A673 (cell line): ENCODE data around the gene FEN1. TPM values are rescaled to one million over a fixed set of nuclear protein-coding genes. Genes with fewer than 3 reads are reported as not detected.

Experiments
- BruUV-seq: library from RNA; stranded (reverse); fragments of 400-500 nt; replicated peaks from 2 replicates; lab custom pipeline; 2021; lab: Mats Ljungman, UMichigan
- CTCF ChIA-PET: fragments of 300-600 bp; sonication (Branson Sonifier 250); formaldehyde crosslinking; loops from one replicate; lab custom pipeline; 2022; ENCODE audit warnings: antibody characterized with exemption; lab: Charles Lee
- POLR2A ChIA-PET: fragments of 300-600 bp; sonication (Branson Sonifier 250); formaldehyde crosslinking; loops from one replicate; lab custom pipeline; 2022; ENCODE audit warnings: antibody characterized with exemption; ENCODE audit not compliant: low non-redundant PET; lab: Charles Lee
- DNase-seq: peaks from one replicate; pipeline ENCODE4 v3.0.0-alpha.2; 2015; ENCODE audit warnings: low spot score
- H3K27ac ChIP-seq: fragments of 200-600 bp; sonication (generic); 2 replicates; pipeline ENCODE4 v1.5.1; 2016; ENCODE audit warnings: mixed run types, low read depth, mild to moderate bottlenecking, mixed read lengths, antibody characterized with exemption, low read length; ENCODE audit not compliant: poor library complexity, severe bottlenecking
- H3K27me3 ChIP-seq: fragments of 200-600 bp; sonication (generic); replicated peaks from 2 replicates; pipeline ENCODE4 v1.6.1; 2017; ENCODE audit warnings: mixed run types, low read depth, mild to moderate bottlenecking, mixed read lengths, antibody characterized with exemption, low read length; ENCODE audit not compliant: insufficient read depth, poor library complexity
- H3K36me3 ChIP-seq: fragments of 200-600 bp; sonication (generic); 2 replicates; pipeline ENCODE4 v1.6.1; 2016; ENCODE audit warnings: mixed run types, mild to moderate bottlenecking, mixed read lengths, antibody characterized with exemption, low read length; ENCODE audit not compliant: insufficient read depth, poor library complexity, severe bottlenecking
- H3K4me1 ChIP-seq: fragments of 200-600 bp; sonication (generic); 2 replicates; pipeline ENCODE4 v1.6.1; 2017; ENCODE audit warnings: mixed run types, mild to moderate bottlenecking, mixed read lengths, antibody characterized with exemption, low read length; ENCODE audit not compliant: insufficient read depth, poor library complexity, severe bottlenecking
- H3K4me3 ChIP-seq: fragments of 200-600 bp; sonication (generic); 2 replicates; pipeline ENCODE4 v1.5.1; 2016; ENCODE audit warnings: low read depth, mixed run types, mild to moderate bottlenecking, mixed read lengths, low read length; ENCODE audit not compliant: poor library complexity, severe bottlenecking
- H3K9me3 ChIP-seq: fragments of 200-600 bp; sonication (generic); 2 replicates; pipeline ENCODE4 v1.6.1; 2016; ENCODE audit warnings: mixed run types, low read depth, mild to moderate bottlenecking, mixed read lengths, antibody characterized with exemption, low read length; ENCODE audit not compliant: poor library complexity, severe bottlenecking
- EZH2 ChIP-seq: fragments of 200-600 bp; sonication (generic); IDR thresholded peaks from 2 replicates; pipeline ENCODE4 v1.6.1; 2017; ENCODE audit warnings: borderline replicate concordance, low read depth, mild to moderate bottlenecking, mixed read lengths, antibody characterized with exemption, low read length; ENCODE audit not compliant: poor library complexity, severe bottlenecking
- intact Hi-C: fragments of 100-400 bp; cut with micrococcal nuclease; formaldehyde crosslinking; loops from one replicate; pipeline ENCODE4 v1.10.0; 2022; ENCODE audit not compliant: unreplicated experiment
- total RNA-seq: library from RNA; stranded (reverse); gene quantifications from 2 replicates; pipeline ENCODE4 v1.2.3, GENCODE V29; 2021
- TF ChIP-seq, protein P1 (sequence below): fragments of 300-800, 200-600 bp; sonication (generic); conservative IDR thresholded peaks from 2 replicates; pipeline ENCODE4 v1.5.1; 2017; ENCODE audit warnings: low read depth, mild to moderate bottlenecking, antibody characterized with exemption, low read length, moderate library complexity, mixed read lengths

Gene FEN1
- total RNA-seq, 1 experiment from 2014 or later: 152 TPM

DNA sequence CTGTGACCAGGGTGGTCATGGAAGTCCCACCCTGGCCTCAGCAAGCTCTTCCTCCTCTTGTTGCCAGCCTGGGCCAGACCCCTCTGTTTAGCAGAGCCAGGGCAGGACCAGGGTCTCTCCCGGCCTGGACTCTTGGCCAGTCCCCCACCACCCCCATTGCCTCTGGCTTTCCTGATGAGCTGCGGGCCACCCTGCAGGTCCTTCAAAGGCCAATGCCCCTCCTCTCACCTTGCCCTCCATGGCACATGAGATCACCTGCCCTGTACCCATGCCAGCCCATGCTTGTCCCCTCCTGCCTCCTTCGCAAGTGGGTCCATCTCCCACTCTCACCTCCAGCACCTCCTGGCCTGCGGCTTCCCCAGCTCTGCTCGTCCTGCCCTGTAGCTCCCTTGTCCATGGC is 45.8 kb downstream of the FEN1 start:
- CTCF ChIA-PET: no interaction called here
- peaks cover 39% of the 10 kb centered on the region for H3K4me1 ChIP-seq
- no TSS peak for BruUV-seq
- H3K4me3 ChIP-seq: no peak overlapping the region
- intact Hi-C loops: no loop called here
- TF ChIP-seq, protein P1, sequence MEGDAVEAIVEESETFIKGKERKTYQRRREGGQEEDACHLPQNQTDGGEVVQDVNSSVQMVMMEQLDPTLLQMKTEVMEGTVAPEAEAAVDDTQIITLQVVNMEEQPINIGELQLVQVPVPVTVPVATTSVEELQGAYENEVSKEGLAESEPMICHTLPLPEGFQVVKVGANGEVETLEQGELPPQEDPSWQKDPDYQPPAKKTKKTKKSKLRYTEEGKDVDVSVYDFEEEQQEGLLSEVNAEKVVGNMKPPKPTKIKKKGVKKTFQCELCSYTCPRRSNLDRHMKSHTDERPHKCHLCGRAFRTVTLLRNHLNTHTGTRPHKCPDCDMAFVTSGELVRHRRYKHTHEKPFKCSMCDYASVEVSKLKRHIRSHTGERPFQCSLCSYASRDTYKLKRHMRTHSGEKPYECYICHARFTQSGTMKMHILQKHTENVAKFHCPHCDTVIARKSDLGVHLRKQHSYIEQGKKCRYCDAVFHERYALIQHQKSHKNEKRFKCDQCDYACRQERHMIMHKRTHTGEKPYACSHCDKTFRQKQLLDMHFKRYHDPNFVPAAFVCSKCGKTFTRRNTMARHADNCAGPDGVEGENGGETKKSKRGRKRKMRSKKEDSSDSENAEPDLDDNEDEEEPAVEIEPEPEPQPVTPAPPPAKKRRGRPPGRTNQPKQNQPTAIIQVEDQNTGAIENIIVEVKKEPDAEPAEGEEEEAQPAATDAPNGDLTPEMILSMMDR: no peak
- peak overlapping the region; percentile 97 for H3K27ac ChIP-seq
- no peak for DNase-seq
- peaks cover 89% of the 10 kb centered on the region for H3K36me3 ChIP-seq
- H3K27me3 ChIP-seq: no peaks in the 10 kb centered on the region
- POLR2A ChIA-PET: no interaction called here
- H3K9me3 ChIP-seq: no peaks in the 10 kb centered on the region

DNA sequence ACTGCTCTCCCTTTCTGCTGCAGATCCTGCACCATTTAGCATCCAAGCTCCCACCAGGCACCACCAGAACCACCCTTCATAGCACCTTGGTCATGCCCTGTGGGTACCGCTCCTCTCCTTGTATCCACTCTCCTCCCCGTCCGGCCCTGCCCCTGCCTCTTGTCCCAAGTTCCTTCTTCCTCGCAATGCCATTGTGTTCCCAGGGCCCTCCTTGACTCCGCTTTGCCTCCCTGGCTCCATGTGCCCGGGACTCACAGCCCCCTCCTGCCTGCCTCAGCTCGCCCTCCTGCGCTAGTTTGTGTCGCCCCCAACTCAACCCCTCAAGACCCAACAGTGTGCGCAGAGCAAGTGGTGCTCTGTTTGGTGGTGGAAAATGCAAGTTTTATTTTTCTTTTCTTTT is 46.2 kb downstream of the FEN1 start:
- Histone ChIP-seq H3K9me3 (no peaks in the 10 kb centered on the region), H3K36me3 (peaks cover 89% of the 10 kb centered on the region), H3K27me3 (no peaks in the 10 kb centered on the region), H3K4me3 (no peak overlapping the region), H3K4me1 (peaks cover 35% of the 10 kb centered on the region), H3K27ac (peak overlapping the region; percentile 97)
- intact Hi-C loops: no loop called here
- no peak for TF ChIP-seq EZH2
- TF ChIP-seq, protein P1: no peak
- no peak for DNase-seq
- ChIA-PET CTCF (no interaction called here), POLR2A (interaction anchor here (0.7 kb wide), 1 partner anchor 359 kb away, joined by 4 read pairs; no protein-coding TSS in a partner anchor)
- no TSS peak for BruUV-seq

DNA sequence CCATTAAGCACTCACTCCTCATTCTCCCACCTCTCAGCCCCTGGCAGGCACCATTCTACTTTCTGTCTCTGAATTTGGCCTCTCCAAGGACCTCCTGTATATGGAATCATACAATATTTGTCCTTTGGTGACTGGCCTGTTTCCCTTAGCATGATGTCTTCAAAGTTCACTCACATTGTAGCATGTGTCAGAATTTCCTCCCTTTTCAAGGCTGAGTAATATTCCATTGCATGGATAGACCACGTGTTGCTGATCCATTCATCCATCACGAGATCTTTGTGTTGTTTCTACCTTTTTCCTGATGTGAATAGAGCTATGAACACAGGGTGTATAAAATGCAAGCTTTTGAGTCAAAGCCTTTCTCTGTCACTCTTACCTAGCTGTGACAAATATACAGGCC is 47.0 kb downstream of the FEN1 start:
- H3K27me3 ChIP-seq: no peaks in the 10 kb centered on the region
- DNase-seq: no peak
- no peak for TF ChIP-seq EZH2
- TF ChIP-seq, protein P1: no peak
- peaks cover 94% of the 10 kb centered on the region for H3K36me3 ChIP-seq
- no peaks in the 10 kb centered on the region for H3K9me3 ChIP-seq
- BruUV-seq: no TSS peak
- no peak overlapping the region for H3K4me3 ChIP-seq
- H3K4me1 ChIP-seq: peaks cover 26% of the 10 kb centered on the region
- ChIA-PET POLR2A (interaction anchor here (0.7 kb wide), 1 partner anchor 360 kb away, joined by 4 read pairs; no protein-coding TSS in a partner anchor), CTCF (no interaction called here)
- H3K27ac ChIP-seq: no peak overlapping the region
- intact Hi-C loops: no loop called here
